ENCODE measurements around the gene CDH22. TPM values are rescaled to one million over a fixed set of nuclear protein-coding genes. Genes with fewer than 3 reads are reported as not detected.

Gene CDH22
- total RNA-seq, 1 experiment from 2014 or later = not detected

- Histone ChIP-seq H3K9me3 (no peaks in the 10 kb centered on the region), H3K36me3 (no peaks in the 10 kb centered on the region), H3K27me3 (peaks cover 5% of the 10 kb centered on the region), H3K4me3 (no peak overlapping the region)
- no peak for DNase-seq
These were observed 23.5 kb upstream of the CDH22 start for GRCh38 chr20:46331611-46332361.

DNA sequence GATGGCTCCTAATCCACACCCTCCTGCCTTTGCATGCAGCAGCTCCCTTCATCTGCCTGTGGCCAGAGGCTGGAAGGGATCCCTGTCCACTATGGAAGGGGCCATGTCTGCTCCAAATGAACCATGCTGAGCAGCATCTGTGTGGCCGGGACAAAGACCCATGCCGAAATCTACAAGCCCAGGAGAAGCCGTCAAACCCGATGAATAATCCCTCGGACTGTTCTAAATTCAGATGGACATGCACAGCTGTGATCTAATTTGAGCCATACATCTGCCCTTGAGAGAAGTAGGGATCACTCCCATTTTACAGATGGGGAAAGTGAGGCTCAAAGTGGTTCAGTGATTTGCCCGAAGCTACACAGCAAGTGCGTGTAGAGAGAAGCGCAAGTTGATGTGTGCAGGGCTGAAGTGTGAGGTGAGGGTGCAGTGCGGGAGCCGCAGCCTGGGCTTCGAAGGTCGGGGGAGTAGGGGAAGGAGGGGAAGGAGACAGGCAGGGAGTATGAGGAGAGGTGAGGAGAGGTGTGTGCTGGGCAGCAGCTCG, 22.6 kb upstream of the CDH22 start:
- no peak for DNase-seq
- Histone ChIP-seq H3K4me3 (no peak overlapping the region), H3K27me3 (peaks cover 5% of the 10 kb centered on the region), H3K9me3 (no peaks in the 10 kb centered on the region), H3K36me3 (no peaks in the 10 kb centered on the region)

GRCh38 chr20:46330072-46330763, 21.9 kb upstream of the CDH22 start:
- Histone ChIP-seq H3K4me3 (no peak overlapping the region), H3K9me3 (no peaks in the 10 kb centered on the region), H3K27me3 (peaks cover 3% of the 10 kb centered on the region), H3K36me3 (no peaks in the 10 kb centered on the region)
- peak; percentile 28 for DNase-seq

DNA sequence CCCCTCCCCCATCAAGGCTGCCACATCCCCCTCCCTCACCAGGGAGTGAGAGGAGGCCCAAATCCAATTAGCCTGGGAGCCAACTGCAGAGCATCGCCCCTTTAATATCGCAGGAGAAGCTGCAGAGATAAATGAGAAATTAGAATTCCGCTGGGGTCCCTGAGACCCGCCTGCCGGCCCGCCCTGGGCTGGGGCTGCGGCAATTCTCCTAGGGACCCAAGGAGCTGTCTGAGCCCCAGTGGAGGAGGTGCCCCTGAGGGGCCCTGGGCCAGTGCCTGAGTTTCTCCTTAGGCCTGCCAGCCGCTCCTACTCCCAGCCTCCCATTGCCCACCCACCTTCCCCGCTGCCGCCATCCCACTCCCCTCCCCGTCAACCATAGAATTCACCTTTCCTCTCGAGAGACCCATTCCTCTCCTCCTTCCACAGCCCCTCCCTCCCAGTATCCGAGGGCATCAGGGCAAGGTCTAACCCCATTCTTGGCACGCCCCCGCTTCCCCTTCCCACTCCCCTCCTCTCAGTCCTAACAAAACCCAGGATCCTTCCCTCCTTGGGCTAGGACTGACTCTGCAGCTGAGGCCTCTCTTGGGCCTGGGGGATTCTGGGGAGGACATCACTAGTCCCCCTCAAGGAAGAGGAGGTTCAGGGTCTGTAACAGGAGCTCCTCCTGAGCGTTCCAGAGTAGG, 20.0 kb upstream of the CDH22 start:
- no peaks in the 10 kb centered on the region for H3K9me3 ChIP-seq
- H3K4me3 ChIP-seq = no peak overlapping the region
- peaks cover 7% of the 10 kb centered on the region; the same call in 1 of the 2 replicates for H3K27me3 ChIP-seq
- DNase-seq = no peak
- no peaks in the 10 kb centered on the region for H3K36me3 ChIP-seq

- H3K36me3 ChIP-seq = no peaks in the 10 kb centered on the region
- DNase-seq = no peak
- H3K27me3 ChIP-seq = peaks cover 7% of the 10 kb centered on the region; the same call in 1 of the 2 replicates
- no peaks in the 10 kb centered on the region for H3K9me3 ChIP-seq
- H3K4me3 ChIP-seq = no peak overlapping the region
These were observed 19.3 kb upstream of the CDH22 start for GRCh38 chr20:46327557-46327956.

DNA sequence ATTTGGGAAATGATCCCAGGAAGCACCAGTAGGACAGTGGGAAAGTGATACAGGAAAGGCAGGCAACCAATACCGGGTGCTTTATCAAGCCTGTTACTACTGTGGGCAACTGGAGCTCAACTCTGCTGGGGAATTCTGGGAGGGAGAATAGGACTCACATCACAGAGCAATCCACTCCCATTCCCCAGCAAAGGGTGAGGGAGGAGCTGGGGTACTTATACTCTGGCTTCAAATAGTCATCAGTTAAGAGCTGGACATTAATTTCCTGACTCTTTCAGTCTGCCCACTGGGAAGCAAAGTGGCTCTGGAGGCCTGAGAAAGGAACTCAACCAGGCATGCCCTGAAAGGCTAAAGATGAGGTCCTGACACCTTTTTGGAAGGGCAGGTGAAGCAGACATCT, 17.5 kb upstream of the CDH22 start:
- no peak for DNase-seq
- peaks cover 7% of the 10 kb centered on the region; the same call in 1 of the 2 replicates for H3K27me3 ChIP-seq
- H3K4me3 ChIP-seq = no peak overlapping the region
- no peaks in the 10 kb centered on the region for H3K9me3 ChIP-seq
- no peaks in the 10 kb centered on the region for H3K36me3 ChIP-seq

DNA sequence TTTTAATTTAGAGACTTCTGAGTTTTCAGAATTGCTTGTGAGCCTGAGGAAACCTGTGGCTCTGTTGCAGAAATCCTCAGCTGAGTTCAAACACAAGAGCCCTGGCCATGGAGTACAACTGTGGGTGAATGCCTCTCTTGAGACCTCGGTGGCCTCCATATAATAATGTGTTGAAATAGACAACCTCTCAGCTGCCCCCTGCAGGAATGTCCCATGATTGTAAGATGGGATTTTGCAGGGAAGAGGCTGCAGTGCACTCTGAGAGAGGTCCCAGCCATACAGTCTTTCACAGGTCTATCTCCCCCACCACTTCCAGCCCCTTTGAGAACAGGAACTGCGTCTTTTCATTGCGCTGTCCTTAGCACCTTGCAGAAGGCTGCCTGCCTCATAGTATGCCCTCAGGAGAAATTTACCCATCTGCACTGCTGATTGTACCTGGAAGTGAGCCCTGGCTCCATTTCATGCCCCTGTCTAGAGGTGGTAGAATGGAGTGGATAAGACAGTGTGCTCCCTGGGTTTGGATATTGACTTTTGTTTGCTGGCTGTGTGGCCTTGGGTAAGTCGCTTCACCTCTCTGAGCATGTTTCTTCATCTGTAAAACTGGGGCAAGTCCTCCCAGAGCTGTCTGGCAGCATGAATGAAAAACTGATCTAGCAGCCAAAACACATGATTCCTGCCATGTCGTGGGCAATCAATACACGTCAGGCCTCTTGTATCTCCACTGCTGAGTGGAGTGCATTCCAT, 16.8 kb upstream of the CDH22 start:
- DNase-seq = no peak
- H3K4me3 ChIP-seq = no peak overlapping the region
- H3K9me3 ChIP-seq = no peaks in the 10 kb centered on the region
- peaks cover 7% of the 10 kb centered on the region; the same call in 1 of the 2 replicates for H3K27me3 ChIP-seq
- no peaks in the 10 kb centered on the region for H3K36me3 ChIP-seq

DNA sequence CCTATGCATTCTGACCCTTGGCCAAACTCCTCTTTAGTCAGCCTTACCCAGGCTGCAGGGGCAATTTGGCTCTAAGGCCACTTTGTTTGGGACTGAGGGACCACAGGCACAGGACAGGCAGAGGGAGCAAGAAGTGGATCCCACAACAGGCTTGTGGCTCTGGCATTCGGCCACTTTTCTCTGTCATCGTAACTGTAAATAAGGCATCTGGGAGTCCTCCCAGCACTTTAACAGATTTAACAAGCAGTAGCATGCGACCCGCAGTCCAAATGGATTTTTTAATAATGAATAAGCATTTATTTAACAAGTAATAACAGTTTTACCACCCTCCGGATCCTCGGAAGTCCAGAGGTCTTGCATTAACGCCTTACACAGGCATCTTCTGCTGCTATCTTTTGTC, 16.1 kb upstream of the CDH22 start:
- H3K36me3 ChIP-seq = no peaks in the 10 kb centered on the region
- peaks cover 7% of the 10 kb centered on the region; the same call in 1 of the 2 replicates for H3K27me3 ChIP-seq
- no peak overlapping the region for H3K4me3 ChIP-seq
- no peak for DNase-seq
- no peaks in the 10 kb centered on the region for H3K9me3 ChIP-seq

- peaks cover 7% of the 10 kb centered on the region; the same call in 1 of the 2 replicates for H3K27me3 ChIP-seq
- H3K36me3 ChIP-seq = no peaks in the 10 kb centered on the region
- H3K9me3 ChIP-seq = no peaks in the 10 kb centered on the region
- no peak for DNase-seq
- no peak overlapping the region for H3K4me3 ChIP-seq
These were observed 15.3 kb upstream of the CDH22 start for GRCh38 chr20:46323557-46323956.

- Histone ChIP-seq H3K9me3 (no peaks in the 10 kb centered on the region), H3K4me3 (no peak overlapping the region), H3K27me3 (peaks cover 7% of the 10 kb centered on the region; the same call in 1 of the 2 replicates), H3K36me3 (no peaks in the 10 kb centered on the region)
- no peak for DNase-seq
These were observed 14.3 kb upstream of the CDH22 start for GRCh38 chr20:46322641-46323040.

GRCh38 chr20:46317685-46318177, 9.4 kb upstream of the CDH22 start:
- DNase-seq = no peak
- H3K9me3 ChIP-seq = no peaks in the 10 kb centered on the region
- no peaks in the 10 kb centered on the region for H3K36me3 ChIP-seq
- H3K4me3 ChIP-seq = no peak overlapping the region
- peaks cover 34% of the 10 kb centered on the region for H3K27me3 ChIP-seq

DNA sequence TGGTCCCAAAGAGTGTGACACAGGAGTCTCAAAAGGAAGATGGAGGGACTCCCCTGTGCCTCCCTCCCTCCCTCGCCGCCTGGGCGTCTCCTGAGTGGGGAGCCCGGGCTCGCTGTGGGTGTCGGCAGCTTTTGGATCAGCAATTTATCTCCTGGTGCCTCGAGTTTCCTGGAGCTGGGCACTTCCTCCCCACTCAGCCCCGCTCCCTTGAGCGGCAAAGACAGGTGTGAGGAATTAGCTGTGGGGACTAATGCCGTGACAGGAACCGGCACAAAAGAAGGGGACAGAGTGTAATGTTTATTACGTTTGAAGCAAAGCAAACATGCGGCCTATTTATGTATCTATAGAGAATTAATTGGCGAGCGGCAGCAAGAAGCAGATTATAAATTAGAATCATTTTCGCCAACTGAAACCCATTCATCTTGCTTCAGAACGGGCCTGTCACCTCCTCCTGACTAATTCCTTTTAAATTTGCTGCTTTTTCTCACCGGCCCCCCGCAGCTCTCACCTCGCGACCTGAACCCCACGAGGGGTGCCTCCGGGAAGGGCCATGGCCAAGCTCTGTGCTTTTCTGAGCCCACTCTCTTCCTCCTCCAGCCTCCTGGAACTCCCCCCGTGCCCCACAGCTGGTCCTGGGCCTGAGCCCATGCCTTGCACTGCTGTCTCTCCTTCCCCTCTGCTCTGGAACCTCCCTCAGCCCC, 8.8 kb upstream of the CDH22 start:
- Histone ChIP-seq H3K4me3 (no peak overlapping the region), H3K27me3 (peaks cover 40% of the 10 kb centered on the region)
- no peak for DNase-seq

GRCh38 chr20:46315311-46315710, 7.0 kb upstream of the CDH22 start:
- no peak overlapping the region for H3K4me3 ChIP-seq
- H3K27me3 ChIP-seq = peaks cover 59% of the 10 kb centered on the region
- DNase-seq = no peak
- H3K36me3 ChIP-seq = no peaks in the 10 kb centered on the region
- H3K9me3 ChIP-seq = no peaks in the 10 kb centered on the region

More for the DNA sequence above, 8.8 kb upstream of the CDH22 start:
- H3K9me3 ChIP-seq = no peaks in the 10 kb centered on the region
- H3K36me3 ChIP-seq = no peaks in the 10 kb centered on the region

DNA sequence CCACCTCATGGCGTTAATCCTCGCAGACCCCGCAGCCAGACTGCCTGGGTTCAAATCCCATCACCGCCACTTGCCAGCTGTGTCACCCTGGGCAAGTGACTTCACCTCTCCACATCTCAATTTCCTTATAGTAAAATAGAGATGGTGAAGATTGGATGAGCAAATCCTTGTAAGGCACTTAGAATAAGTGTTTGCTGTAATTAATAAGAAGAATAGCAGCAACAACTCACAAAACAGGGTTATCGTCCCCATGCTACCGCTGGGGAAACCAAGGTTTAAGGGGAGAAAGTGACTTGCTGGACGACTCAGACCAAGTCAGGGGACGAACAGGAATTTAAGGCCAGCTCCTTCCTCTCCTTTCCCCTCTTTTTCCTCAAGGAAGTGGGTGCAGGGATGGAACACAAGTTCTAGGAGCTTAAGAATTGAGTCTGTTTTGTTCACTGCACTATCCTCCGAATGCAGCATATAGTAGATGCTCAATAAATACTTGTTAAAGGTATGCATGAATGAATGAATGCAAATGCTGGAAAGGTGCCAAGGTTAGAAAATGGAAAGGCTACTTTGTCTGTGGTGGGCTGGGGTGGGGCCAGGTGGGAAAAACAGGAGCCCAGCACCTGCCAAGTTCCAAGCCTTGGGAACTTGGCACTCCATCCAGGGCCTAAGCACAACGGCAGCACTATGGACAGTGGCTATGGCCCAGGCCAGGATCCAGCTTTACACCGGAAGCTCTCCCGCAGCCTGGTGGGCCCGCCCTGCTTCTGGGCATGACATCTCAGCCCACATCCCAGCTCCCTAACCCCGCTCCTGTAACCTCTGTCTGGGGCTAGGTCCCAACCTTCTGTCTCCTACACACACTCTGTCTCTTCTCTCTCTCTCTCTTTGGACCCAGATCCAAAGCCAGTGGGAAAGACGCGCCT, 4.9 kb upstream of the CDH22 start:
- Histone ChIP-seq H3K4me3 (no peak overlapping the region), H3K27me3 (peaks cover 78% of the 10 kb centered on the region), H3K9me3 (no peaks in the 10 kb centered on the region), H3K36me3 (no peaks in the 10 kb centered on the region)
- DNase-seq = no peak
